NB4 (cell line): Measurements from ENCODE around the gene PHACTR3.

Experiments
- DNase-seq: peaks from one replicate; pipeline ENCODE4 v3.0.0; 2010; ENCODE audit warnings: low read depth
- H3K4me3 ChIP-seq: one replicate; pipeline ENCODE4 v1.5.1; 2011; ENCODE audit warnings: mild to moderate bottlenecking, low read depth, low read length, moderate library complexity
- CTCF ChIP-seq: IDR thresholded peaks from one replicate; pipeline ENCODE4 v1.5.1; 2012; ENCODE audit warnings: low read depth, low read length
- MAX ChIP-seq: IDR thresholded peaks from 2 replicates; pipeline ENCODE4 v1.6.1; 2011; ENCODE audit warnings: low read depth, low read length
- MYC ChIP-seq: IDR thresholded peaks from 2 replicates; pipeline ENCODE4 v1.6.1; 2011; ENCODE audit warnings: low read depth, low read length
- POLR2A ChIP-seq: IDR thresholded peaks from 2 replicates; pipeline ENCODE4 v1.6.1; 2011; ENCODE audit warnings: mild to moderate bottlenecking; ENCODE audit not compliant: insufficient read length; ENCODE audit errors: extremely low read depth

PHACTR3 gene

GRCh38 chr20:59629141-59630045, 25.1 kb downstream of the PHACTR3 start:
- TF ChIP-seq POLR2A (no peak), MAX (no peak), MYC (no peak), CTCF (no peak)
- no peak for DNase-seq
- no peak overlapping the region for H3K4me3 ChIP-seq

GRCh38 chr20:59630526-59630925, 26.2 kb downstream of the PHACTR3 start:
- no peak for TF ChIP-seq MAX
- no peak for TF ChIP-seq MYC
- no peak for TF ChIP-seq CTCF
- TF ChIP-seq POLR2A: no peak
- H3K4me3 ChIP-seq: no peak overlapping the region
- DNase-seq: no peak

- TF ChIP-seq MYC (no peak), CTCF (no peak), MAX (no peak), POLR2A (no peak)
- H3K4me3 ChIP-seq: no peak overlapping the region
- DNase-seq: no peak
Measured at GRCh38 chr20:59631751-59632540, 27.6 kb downstream of the PHACTR3 start.

DNA sequence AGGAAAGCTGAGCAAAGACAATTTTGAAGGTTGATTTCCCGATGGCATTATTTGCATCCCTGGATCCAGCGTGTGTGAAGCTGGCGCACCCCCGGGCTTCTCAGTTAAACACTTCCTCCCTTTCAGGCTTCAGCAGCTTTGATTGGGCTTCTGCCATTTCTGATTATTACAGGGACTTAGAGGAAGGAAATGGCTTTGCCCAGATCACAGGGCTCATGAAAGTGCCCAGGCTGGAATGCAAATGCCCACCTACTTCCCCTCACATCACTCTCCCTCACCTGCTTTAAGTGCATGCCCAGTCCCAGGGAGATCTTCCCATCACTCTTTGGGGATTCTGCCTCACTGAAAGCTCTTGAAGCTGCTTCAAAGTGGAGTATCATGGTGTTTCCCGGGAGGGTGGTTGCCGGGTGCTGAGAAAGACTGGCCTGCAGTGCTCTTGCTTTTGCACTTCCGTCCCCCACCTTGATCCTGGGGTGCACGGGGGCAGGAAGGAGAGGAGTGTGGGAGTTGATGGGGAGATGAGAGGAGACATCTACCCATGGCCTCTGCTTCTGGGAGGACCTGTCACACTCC, 28.3 kb downstream of the PHACTR3 start:
- no peak overlapping the region for H3K4me3 ChIP-seq
- DNase-seq: no peak
- no peak for TF ChIP-seq CTCF
- no peak for TF ChIP-seq MAX
- TF ChIP-seq MYC: no peak
- no peak for TF ChIP-seq POLR2A

DNA sequence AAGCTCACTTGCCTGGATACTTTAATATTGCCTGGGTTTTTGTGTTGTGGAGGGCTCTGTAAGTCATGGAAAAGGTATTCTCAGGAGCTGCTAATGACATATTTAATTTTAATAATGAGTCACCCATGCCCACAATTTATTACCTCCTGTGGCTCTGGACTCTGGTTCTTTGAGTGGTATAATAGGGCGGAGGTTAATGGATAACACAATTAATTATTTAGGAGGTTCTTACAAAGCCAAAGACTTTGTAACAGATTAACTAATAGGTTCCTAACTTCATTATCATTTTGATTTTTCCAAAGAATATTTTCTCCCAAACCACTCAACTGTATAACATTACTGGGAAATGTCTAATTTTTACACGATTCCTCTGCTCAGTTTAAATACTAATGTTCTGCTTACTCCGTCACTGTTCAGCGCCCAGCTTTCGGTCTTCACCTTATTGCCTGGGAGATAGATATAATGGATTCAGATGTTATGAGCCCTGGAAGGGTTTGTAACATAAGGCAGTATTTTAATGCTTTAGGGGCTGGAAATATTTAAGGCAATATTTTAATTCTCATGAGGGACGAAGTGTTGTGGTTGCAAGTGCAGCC, 29.4 kb downstream of the PHACTR3 start:
- DNase-seq: no peak
- TF ChIP-seq CTCF (no peak), MAX (no peak), MYC (no peak), POLR2A (no peak)
- no peak overlapping the region for H3K4me3 ChIP-seq
